Ishikawa (cell line): ENCODE results near the gene HELT.

Source experiments
- CEBPB ChIP-seq: IDR thresholded peaks from 2 replicates; pipeline ENCODE4 v1.6.1; 2012
- CREB1 ChIP-seq: IDR thresholded peaks from 2 replicates; pipeline ENCODE4 v1.6.1; 2012; ENCODE audit warnings: low read depth
- EGR1 ChIP-seq: IDR thresholded peaks from 2 replicates; pipeline ENCODE4 v1.6.1; 2012
- EP300 ChIP-seq: IDR thresholded peaks from 2 replicates; pipeline ENCODE4 v1.6.1; 2012; ENCODE audit warnings: borderline replicate concordance
- FOXM1 ChIP-seq: IDR thresholded peaks from 2 replicates; pipeline ENCODE4 v1.6.1; 2012; ENCODE audit warnings: low read depth, borderline replicate concordance
- MAX ChIP-seq: IDR thresholded peaks from 2 replicates; pipeline ENCODE4 v1.6.1; 2012
- NFIC ChIP-seq: IDR thresholded peaks from 2 replicates; pipeline ENCODE4 v1.6.1; 2012
- RAD21 ChIP-seq: IDR thresholded peaks from 2 replicates; pipeline ENCODE4 v1.6.1; 2012; ENCODE audit warnings: low read depth
- REST ChIP-seq: IDR thresholded peaks from 2 replicates; pipeline ENCODE4 v1.6.1; 2012; ENCODE audit warnings: low read depth, mild to moderate bottlenecking
- TAF1 ChIP-seq: IDR thresholded peaks from 2 replicates; pipeline ENCODE4 v1.6.1; 2012; ENCODE audit warnings: low read depth, mild to moderate bottlenecking
- TCF12 ChIP-seq: IDR thresholded peaks from 2 replicates; pipeline ENCODE4 v1.6.1; 2012; ENCODE audit warnings: low read depth
- TEAD4 ChIP-seq: IDR thresholded peaks from 2 replicates; pipeline ENCODE4 v1.6.1; 2012
- USF1 ChIP-seq: IDR thresholded peaks from 2 replicates; pipeline ENCODE4 v1.6.1; 2012
- YY1 ChIP-seq: IDR thresholded peaks from 2 replicates; pipeline ENCODE4 v1.6.1; 2012; ENCODE audit warnings: low read depth
- ZBTB7A ChIP-seq: IDR thresholded peaks from 2 replicates; pipeline ENCODE4 v1.6.1; 2012; ENCODE audit warnings: low read depth

HELT gene

GRCh38 chr4:185061610-185062009 lies 43.3 kb downstream of the HELT start:
- TF ChIP-seq CREB1 (no peak), EP300 (no peak), USF1 (no peak), TAF1 (no peak), FOXM1 (no peak), YY1 (no peak), CEBPB (no peak)

GRCh38 chr4:185062606-185063005 lies 44.3 kb downstream of the HELT start:
- TF ChIP-seq CREB1 (no peak), TAF1 (no peak), EP300 (no peak), TEAD4 (no peak), TCF12 (no peak), USF1 (peak; percentile 28; the same call in 1 of the 2 replicates), CEBPB (no peak)

- TF ChIP-seq CREB1 (no peak), USF1 (no peak), EGR1 (no peak), EP300 (no peak), ZBTB7A (no peak), MAX (no peak), TEAD4 (no peak), FOXM1 (no peak), REST (no peak), TCF12 (no peak), TAF1 (no peak), NFIC (no peak), CEBPB (no peak), YY1 (no peak), RAD21 (no peak)
Measured at GRCh38 chr4:185066179-185066578, 47.9 kb downstream of the HELT start.

- no peak for TF ChIP-seq TAF1
- no peak for TF ChIP-seq YY1
- TF ChIP-seq CEBPB, result no peak
- no peak for TF ChIP-seq ZBTB7A
- no peak for TF ChIP-seq TCF12
- TF ChIP-seq FOXM1, result no peak
- TF ChIP-seq RAD21, result no peak
- TF ChIP-seq TEAD4, result no peak
- no peak for TF ChIP-seq NFIC
- no peak for TF ChIP-seq EP300
- no peak for TF ChIP-seq MAX
- no peak for TF ChIP-seq USF1
- no peak for TF ChIP-seq EGR1
- TF ChIP-seq CREB1, result no peak
- no peak for TF ChIP-seq REST
Measured at GRCh38 chr4:185068837-185069236, 50.5 kb downstream of the HELT start.
